Stimulated activated CD4-positive, alpha-beta T cell treated with anti-CD3 and anti-CD28 coated beads, Interleukin-2, amount 100 ng/mL, for 48 hours (primary cell): ENCODE results near the gene MAP1LC3C.
A peak's percentile ranks its signal among the peaks of the same experiment; 100 is the strongest.
"Not testable (repeated sequence)": the region's sequence is repeated elsewhere in the genome, so short reads cannot be mapped to it uniquely, and the experiment has no call there.

Experiments used
- DNase-seq, 2 donors: peaks; one replicate each; pipeline ENCODE4 v3.0.0-alpha.2; 2020

MAP1LC3C gene

GRCh38 chr1:241990040-241990439, 8.9 kb downstream of the MAP1LC3C start:
- DNase-seq: no peak

GRCh38 chr1:241988389-241988930, 10.4 kb downstream of the MAP1LC3C start:
- not testable (repeated sequence) for DNase-seq

GRCh38 chr1:241985787-241986186, 13.1 kb downstream of the MAP1LC3C start:
- peak; percentile 2 to 4 for DNase-seq

GRCh38 chr1:241979926-241980325, 19.0 kb downstream of the MAP1LC3C start:
- no peak for DNase-seq

- DNase-seq: no peak
Measured at GRCh38 chr1:241979071-241979470, 19.8 kb downstream of the MAP1LC3C start.

GRCh38 chr1:241976229-241976628, 22.7 kb downstream of the MAP1LC3C start:
- DNase-seq: no peak

GRCh38 chr1:241972703-241973369, 26.1 kb downstream of the MAP1LC3C start:
- no peak for DNase-seq

- DNase-seq: no peak
Measured at GRCh38 chr1:241968611-241969010, 30.3 kb downstream of the MAP1LC3C start.

GRCh38 chr1:241964550-241965282, 34.2 kb downstream of the MAP1LC3C start:
- no peak for DNase-seq

GRCh38 chr1:241963722-241964121, 35.2 kb downstream of the MAP1LC3C start:
- DNase-seq: no peak

- DNase-seq: no peak
Measured at GRCh38 chr1:241962153-241962552, 36.7 kb downstream of the MAP1LC3C start.

- no peak for DNase-seq
Measured at GRCh38 chr1:241957692-241958494, 41.0 kb downstream of the MAP1LC3C start, which contains the start of gene BECN2. BECN2 (plus strand) TSS chr1:241957767; CDS start chr1:241957767, 0 bp downstream.

- no peak for DNase-seq
Measured at GRCh38 chr1:241950390-241950789, 48.5 kb downstream of the MAP1LC3C start.

- no peak for DNase-seq
Measured at GRCh38 chr1:241947354-241947753, 51.5 kb downstream of the MAP1LC3C start.
